OCI-M2 (cell line): ENCODE data around the gene MTOR.

Experiments used
- DNase-seq: peaks from one replicate; lab custom pipeline; 2025; ENCODE audit not compliant: unreplicated experiment; lab: John Stamatoyannopoulos, UW

MTOR gene

GRCh38 chr1:11227106-11228077 lies 35.0 kb downstream of the MTOR start:
- no peak for DNase-seq

GRCh38 chr1:11216074-11216473 lies 46.3 kb downstream of the MTOR start:
- no peak for DNase-seq

- no peak for DNase-seq
These were observed 46.9 kb downstream of the MTOR start for GRCh38 chr1:11215381-11216005.

- DNase-seq: no peak
These were observed 47.5 kb downstream of the MTOR start for GRCh38 chr1:11214698-11215380.

- no peak for DNase-seq
These were observed 50.3 kb downstream of the MTOR start for GRCh38 chr1:11211925-11212587.

- DNase-seq: no peak
These were observed 50.9 kb downstream of the MTOR start for GRCh38 chr1:11211461-11211860.

GRCh38 chr1:11207898-11208611 lies 54.3 kb downstream of the MTOR start:
- no peak for DNase-seq

GRCh38 chr1:11204396-11205190 lies 57.8 kb downstream of the MTOR start:
- DNase-seq: no peak

GRCh38 chr1:11198851-11199594 lies 63.3 kb downstream of the MTOR start:
- no peak for DNase-seq

GRCh38 chr1:11198257-11198656 lies 64.1 kb downstream of the MTOR start:
- DNase-seq: no peak

GRCh38 chr1:11197359-11197758 lies 65.0 kb downstream of the MTOR start:
- DNase-seq: no peak

- no peak for DNase-seq
These were observed 65.4 kb downstream of the MTOR start for GRCh38 chr1:11196945-11197344.

GRCh38 chr1:11194407-11195176 lies 67.8 kb downstream of the MTOR start:
- no peak for DNase-seq

- no peak for DNase-seq
These were observed 69.0 kb downstream of the MTOR start for GRCh38 chr1:11193376-11193775.

- DNase-seq: no peak
These were observed 73.4 kb downstream of the MTOR start, which contains the start of gene ANGPTL7 for GRCh38 chr1:11188858-11189451. Gene ANGPTL7, plus strand, starts transcription at chr1:11189355. Its CDS starts 225 bp downstream, at chr1:11189580.

GRCh38 chr1:11188381-11188780 lies 74.0 kb downstream of the MTOR start:
- DNase-seq: no peak

GRCh38 chr1:11187931-11188330 lies 74.4 kb downstream of the MTOR start:
- no peak for DNase-seq

GRCh38 chr1:11187494-11187893 lies 74.9 kb downstream of the MTOR start:
- DNase-seq: no peak
